Stimulated activated CD4-positive, alpha-beta T cell treated with anti-CD3 and anti-CD28 coated beads, Interleukin-15, amount 100 ng/mL, for 24 hours (primary cell): ENCODE data around the gene ITGA11.

Experiments used
- DNase-seq: peaks from one replicate; pipeline ENCODE4 v3.0.0-alpha.2; 2020

The ITGA11 gene, protein sequence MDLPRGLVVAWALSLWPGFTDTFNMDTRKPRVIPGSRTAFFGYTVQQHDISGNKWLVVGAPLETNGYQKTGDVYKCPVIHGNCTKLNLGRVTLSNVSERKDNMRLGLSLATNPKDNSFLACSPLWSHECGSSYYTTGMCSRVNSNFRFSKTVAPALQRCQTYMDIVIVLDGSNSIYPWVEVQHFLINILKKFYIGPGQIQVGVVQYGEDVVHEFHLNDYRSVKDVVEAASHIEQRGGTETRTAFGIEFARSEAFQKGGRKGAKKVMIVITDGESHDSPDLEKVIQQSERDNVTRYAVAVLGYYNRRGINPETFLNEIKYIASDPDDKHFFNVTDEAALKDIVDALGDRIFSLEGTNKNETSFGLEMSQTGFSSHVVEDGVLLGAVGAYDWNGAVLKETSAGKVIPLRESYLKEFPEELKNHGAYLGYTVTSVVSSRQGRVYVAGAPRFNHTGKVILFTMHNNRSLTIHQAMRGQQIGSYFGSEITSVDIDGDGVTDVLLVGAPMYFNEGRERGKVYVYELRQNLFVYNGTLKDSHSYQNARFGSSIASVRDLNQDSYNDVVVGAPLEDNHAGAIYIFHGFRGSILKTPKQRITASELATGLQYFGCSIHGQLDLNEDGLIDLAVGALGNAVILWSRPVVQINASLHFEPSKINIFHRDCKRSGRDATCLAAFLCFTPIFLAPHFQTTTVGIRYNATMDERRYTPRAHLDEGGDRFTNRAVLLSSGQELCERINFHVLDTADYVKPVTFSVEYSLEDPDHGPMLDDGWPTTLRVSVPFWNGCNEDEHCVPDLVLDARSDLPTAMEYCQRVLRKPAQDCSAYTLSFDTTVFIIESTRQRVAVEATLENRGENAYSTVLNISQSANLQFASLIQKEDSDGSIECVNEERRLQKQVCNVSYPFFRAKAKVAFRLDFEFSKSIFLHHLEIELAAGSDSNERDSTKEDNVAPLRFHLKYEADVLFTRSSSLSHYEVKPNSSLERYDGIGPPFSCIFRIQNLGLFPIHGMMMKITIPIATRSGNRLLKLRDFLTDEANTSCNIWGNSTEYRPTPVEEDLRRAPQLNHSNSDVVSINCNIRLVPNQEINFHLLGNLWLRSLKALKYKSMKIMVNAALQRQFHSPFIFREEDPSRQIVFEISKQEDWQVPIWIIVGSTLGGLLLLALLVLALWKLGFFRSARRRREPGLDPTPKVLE

DNA sequence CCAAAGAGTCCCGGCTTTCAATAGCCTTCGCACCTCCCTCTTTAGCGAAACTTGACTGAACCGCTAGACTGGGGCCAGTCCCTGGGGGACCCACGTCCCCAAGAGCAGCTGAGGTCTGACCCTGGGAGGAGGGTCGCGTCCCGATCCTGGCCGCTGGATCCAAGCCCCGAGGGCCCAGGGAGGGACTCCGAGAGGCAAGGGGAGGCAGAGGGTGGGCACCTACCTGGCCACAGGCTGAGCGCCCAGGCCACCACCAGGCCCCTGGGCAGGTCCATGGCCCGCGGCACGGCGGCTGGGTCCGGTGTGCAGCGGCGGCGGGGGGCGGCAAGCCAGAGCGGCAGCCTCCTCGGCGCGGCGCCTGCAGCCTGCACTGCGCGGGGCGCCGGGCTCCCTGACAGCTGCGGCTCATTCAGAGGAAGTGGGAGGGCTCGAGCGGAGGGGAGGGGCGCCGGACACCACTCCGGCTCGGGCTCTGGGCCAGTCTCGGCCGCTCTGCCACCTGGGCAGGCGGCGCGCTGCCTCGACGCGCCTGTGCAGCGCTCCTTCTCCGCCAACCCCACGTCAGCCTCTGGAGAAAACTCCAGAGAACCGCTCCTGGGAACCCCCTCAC is at the start of gene ITGA11:
TSS of gene ITGA11 (minus strand) at position 372 of the 610 bp plus-strand sequence. CDS start at position 275, 97 bp downstream.
- DNase-seq = no peak

DNA sequence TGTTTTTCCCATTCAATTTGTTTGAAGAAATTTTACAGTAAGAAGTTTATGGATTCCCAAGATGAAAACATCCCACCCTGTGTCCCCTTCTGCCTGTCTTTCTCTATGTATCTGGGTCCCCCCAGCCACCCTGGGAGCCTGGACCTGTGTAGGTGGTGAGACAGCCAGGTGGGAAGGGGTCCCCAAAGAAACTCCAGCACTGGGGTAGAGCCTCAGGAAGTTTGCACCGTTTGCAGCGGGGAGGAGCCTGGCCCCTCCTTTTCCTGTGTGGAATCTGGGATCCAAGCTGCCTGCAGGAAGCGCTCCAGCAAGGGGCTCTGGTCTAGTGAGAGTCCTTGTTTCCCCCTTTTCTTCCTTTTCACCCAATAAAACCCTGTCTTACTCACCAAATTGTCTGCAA is 49.4 kb upstream of the ITGA11 start:
- no peak for DNase-seq

DNA sequence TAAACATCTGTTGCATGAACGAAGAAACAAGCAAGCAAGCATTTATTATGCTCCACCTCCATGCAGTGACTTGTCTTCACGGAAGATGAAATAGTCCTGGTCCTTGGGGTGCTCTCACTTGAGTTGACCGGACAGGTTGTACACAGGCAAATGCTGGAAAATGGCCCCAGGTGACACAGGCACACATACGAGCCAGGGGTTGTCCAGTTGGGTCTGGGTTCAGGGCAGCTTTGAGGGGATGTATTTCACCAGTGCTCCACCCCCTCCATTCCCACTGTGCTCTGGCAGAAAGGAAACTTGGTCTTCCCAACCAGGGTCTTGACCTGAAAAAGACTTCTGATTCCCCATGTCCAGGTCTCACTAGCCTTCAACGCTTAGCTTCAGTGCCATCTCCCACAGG is 48.3 kb upstream of the ITGA11 start:
- DNase-seq = no peak

DNA sequence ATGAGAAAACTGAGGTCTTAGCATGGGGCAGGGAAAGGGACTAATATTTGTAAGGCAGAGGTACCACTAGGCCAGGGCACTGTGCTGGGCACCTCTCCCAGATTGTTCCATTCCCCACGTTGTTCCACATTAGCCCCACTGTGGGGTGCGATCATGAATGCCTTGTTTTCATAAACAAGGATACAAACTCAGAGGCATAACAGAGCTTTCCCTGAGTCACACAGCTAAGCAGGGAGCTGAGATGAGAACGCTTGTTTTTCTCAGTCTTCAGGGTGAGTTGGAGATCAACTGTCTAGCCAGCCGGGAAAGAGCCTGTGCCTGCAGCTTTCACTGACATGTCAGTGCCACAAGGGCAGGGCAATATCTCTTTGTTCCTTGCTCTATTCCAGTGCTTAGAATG is 47.9 kb upstream of the ITGA11 start:
- DNase-seq = no peak

DNA sequence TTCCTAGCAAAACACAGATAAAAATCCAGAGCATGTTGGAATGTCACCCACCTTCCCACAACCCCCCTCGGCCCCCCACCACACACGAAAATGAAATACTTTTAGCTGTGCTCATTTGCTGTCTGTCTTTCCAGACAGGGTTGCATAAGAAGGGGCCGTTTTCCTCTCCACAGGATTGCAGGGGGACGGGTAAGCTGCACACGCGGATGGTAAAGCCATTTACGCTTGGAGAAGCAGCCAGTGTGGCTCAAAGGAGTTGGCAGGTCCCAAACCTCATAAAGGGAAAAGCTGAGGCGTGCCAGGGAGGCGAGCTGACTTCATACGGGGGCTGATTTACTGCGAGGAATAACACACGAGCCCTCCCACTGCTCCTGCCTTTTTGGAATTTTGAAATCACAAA is 47.4 kb upstream of the ITGA11 start:
- no peak for DNase-seq

DNA sequence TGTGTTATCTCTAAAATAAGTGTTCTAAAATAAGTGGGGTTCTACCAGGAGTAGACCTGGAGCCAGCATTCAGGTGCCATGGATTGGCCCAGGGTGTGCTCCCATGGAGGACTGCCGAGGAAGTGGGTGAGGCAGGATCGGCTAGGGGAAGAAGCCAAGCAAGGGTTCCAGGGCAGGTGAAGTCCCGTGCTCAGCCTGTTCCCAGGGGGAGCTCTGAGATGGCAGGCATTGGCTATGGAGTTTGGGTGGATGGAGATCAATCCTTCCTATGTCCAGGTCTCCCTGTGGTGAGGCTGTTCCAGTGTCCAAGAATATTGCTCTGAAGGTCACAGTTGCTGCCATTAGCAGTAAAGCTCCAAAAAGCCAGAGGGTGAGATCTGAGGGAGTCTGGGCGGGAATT is 46.9 kb upstream of the ITGA11 start:
- no peak for DNase-seq

DNA sequence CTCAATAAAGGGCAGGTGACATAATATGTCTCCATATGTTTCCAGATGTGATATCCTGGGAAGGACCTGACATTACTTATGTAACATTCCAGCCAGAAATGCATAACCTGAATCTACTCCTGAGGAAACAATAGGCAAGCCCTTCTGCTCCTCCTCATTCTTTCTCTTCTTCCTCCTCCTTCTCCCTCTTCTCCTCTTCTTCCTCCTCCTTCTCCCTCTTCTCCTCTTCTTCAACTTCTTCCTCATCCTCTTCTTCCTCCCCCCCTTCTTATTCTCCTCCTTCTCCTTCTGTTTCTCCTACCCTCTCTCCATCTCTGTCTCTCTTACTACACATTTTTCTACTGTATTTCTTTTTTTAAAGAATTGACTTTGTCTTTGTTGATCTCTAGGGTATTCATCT is 43.5 kb upstream of the ITGA11 start:
- DNase-seq = no peak

DNA sequence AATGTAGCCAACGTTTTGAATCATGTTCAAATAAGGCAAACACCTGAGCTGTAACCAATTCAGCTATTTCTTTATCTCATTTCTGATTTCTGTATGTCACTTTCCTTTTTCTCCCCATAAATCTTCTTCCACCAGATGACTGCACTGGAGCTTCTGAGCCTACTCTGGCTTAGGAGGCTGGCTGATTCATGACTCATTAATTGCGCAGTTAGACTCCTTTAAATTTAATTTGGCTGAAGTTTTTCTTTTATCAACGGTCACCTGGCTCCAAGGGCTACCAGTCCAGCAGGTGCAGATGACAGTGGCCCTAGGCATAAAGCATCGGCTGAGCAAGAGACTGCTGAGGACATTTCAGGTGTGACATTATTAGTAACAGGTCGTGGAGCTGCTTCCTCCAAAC is 39.6 kb upstream of the ITGA11 start:
- DNase-seq = no peak

DNA sequence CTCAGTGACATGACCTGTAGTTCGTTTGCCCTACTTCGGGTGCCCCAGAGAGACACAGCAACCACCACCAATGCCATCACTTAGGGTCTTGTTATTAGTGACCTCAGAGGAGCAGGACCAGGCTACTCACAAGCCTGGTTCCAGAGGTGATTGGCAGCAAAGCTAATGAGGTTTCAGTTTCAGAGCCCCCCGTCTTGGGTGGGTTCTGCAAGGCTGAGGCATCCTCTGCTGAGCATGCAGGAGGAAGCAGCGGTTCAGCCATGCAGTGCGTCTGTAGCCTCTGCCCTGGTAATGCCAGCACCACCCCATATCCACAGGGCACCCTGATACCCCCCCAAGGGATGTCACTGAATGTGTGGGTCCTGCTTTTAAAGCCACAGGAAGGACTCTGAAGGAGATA is 39.0 kb upstream of the ITGA11 start:
- DNase-seq = no peak

DNA sequence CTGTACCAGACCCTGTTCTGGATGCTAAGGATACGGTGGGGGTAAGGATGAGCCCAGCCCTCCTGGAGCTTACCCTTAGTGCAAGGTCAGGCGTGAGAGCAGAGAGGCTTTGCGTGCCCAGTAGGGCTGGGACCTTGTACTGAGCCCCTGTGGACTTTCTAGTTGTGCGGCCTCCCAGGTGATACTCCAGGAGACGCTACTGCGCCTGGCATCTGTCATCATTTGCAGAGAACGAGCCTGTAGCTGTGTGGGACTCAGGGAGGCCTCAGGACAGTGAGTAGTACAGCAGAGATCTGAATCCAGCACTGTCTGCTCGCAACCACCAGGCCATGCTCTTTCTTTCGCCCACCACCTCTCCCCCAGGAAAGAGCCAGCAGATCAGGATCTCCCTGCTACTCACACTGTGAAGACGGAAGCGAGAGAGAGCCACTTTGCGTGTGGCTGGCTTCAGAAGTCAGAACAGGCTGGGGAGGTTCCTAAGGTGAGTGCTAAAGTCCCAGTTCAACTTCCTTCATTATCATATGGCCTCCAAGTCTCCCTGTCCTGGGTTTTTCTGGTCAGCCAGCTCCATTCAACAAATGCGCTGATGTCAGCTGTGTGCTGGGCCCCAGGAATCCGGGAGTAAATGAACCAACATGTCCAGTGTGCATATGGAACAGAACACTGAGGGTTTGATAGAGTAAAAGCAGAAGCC is 38.2 kb upstream of the ITGA11 start:
- no peak for DNase-seq

DNA sequence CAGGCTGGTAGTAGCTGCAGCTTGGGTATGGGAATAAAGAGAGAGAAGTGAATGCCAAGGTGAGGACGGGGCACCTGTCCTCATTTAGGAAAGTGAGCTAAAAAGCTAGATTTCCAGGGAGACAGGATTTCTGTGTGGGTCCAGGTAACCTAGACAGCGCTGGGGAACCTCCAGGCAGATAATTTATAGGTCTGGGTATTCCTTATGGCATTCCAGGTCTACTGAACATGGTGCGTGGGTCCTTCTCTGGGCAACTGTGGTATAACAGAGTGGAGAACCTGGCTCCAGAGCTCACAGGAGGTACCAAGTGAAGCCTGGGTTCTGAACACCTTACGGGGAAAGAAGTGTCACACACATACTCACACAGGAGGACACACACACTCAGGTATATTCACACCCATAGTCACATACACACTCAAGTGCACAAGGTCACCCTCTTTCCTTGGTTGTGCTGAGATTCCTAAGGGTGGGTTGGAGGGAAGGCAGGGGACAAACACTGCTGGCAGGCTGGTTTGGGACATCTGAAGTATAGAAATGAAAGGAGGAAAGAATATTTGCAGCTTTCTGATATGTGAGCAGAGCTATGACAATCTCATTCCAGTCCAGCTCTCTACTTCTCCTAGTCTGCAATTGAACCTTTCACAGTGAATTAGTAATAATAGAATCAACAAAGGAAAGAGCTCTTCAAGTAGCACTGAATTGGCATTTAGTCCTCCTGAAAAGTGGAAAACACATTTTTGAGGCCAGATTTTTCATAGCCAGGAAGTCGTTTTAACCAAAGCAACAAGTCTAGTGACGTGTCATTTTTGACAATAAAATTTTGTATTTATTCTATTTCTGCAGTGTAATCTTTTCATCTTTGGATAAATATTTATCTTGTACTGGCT is 37.4 kb upstream of the ITGA11 start:
- DNase-seq = no peak

DNA sequence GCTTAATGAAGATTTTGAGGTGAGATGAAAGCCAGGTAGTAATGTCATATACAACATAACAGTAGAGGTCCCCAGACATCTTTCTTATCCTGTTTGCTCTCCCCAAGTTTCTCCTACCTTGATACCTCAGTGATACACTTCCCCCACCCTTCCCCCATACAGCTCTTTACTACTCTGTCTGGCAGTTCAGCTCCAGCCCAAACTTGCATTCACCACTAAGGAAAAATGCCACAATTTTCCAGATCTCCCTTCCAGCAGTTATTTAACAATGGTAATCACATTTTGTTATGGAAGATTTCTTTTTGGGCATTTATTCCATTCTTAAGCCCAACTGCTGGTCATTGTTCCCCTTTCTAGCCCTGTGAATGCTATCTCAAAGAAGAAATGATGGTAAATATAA is 34.9 kb upstream of the ITGA11 start:
- no peak for DNase-seq

DNA sequence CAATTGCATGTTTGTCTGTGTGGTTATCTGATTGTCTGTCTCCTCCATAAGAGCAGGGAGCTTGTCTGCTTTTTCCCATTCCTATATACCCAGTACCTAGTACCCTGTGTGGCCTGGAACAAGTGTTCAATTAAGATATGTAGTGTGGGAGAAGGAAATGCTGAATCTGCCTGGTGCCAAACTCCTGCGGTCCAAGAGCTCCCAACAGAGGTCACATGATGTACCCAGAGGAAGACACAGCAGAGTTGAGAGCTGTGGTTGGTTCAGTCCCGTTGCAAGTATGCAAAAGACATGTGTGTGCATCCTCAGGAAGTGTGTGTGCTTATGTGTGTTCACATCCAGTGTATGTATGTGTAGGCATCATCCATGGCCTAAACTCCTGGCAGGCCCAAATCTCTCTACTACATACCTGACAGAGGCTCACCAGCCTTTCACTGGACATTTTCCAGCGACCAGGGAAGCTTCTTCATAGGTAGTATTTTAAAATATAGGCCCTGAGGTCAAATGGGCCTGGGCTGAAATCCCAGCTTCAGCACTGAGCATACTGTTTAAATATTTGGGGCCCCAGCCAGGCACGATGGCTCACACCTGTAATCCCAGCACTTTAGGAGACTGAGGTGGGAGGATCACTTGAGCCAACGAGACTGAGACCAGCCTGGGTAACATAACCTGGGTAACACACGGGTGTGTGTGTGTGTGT is 34.0 kb upstream of the ITGA11 start:
- no peak for DNase-seq

DNA sequence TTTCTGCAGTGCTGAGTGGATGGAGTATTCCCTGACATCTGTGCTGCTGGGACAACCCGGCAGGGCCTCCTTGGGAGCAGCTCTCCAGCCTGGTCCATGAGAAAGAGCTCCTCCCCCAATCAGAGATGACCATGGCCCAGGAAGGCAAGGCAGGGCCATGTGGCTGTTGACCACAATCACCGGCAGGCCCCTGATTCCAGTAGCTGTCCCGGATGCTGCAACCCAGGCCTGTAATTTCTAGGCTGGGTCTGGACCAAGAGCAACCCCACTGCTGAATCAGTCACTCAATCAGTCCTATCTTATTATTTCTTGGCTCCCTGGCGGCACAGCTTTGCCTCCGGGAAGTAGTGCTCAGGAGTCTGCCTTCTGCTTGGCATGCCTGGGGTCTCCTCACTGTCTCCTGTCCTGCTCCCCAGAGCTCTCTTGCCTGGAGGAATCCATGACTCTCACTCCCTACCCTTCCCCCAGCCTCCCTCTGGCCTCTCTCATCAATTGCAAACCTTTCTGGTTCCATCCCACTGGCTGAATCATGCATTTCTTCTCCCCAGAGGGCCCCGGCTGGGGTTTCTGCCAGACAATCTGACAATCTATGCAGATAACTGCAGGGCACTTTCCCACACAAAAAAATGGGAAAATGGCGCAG is 32.6 kb upstream of the ITGA11 start:
- no peak for DNase-seq

DNA sequence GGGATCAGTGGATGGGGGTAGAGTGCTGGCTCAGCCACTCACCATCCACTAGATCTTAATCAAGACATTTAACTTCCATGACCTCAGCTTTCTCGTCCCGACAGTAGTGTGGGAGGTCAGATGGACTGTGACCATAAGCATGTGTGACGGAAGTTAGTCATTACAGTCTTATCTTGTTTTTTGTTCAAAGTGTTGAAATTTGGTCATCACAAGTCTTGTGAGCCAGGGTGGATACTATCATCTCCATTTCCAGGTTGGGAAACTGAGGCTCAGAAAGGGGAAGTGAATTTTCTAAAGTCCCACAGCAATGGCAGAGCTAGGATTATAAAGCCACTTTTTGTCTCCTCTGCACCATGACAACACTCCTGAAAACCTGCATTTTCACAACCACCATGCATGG is 32.0 kb upstream of the ITGA11 start:
- DNase-seq = no peak

DNA sequence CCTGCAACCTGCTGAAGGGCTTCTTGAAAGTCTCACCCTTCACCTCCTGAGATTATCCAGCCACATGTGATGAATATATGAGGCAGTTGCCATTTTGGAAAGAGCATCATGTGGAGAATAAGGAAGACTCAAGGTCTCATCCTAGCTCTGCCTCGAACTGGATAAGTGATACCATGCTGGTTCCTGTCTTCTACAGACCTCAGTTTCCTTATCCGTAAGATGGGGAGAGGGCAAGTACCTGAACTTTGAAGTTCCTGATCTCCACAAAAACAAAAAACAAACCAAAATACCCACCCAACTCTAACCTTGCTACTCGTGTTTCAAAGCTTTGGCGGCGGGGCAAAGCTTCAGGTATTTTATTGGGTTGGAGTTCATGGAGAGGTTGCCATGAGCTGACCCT is 31.5 kb upstream of the ITGA11 start:
- no peak for DNase-seq

DNA sequence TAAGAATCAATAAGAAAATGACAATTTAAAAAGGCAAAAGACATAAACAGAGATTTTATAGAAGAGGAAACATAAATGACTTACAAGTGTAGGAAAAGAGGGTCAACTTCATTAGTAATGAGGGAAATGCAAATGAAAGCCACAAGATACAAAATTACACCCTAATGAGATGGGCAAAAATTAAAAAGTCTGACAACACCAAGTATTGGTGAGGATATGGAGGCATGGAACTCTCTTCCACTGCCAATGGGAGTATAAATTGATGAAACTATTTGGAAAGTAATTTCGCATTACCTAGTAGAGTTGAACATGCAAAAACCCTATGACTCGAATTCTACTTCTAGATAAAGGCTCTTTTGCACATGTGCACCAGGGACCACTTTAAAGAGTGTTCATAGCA is 28.2 kb upstream of the ITGA11 start:
- DNase-seq = no peak

DNA sequence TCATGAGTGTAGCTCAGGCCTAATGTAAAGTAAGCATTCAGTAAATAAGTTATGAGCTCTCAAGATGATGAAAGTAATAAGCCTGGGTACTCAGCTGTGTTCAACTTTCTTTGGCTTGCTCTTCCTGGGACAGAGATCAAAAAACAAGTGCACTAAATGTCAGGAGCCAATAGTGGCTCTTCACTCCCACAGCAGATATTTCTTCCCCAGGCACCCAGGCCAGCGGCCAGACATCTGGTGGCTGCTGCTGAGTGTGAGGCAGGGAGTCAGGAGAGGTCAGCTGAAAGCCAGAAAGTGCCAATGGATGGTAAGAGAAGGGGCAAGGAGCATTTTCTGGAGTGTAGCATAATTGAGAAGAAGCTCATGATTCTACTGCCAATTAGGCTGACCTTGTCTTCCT is 18.2 kb upstream of the ITGA11 start:
- DNase-seq = no peak

DNA sequence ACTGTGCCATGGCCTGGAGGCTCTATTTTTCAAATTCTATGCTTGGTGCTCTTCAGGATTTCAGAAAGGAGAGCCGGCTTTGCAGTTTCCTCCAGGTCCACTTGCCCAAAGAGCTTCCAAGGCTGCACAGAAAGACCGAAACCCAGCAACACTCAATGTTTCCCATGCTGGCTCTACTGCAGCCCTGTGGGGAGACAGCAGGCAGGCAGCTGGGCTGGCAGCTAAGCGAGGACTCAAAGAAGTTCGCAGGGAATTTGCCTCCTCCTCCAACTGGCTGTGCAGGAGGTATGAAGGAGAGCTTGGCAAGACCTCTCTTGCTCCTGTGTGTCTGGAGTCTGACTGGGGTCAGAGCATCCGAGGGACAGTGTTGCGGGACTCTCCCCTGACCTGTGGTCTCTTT is 17.4 kb upstream of the ITGA11 start:
- DNase-seq = no peak
